A673 (cell line): ENCODE results near the gene OLIG1. TPM values are rescaled to one million over a fixed set of nuclear protein-coding genes. Genes with fewer than 3 reads are reported as not detected.

Experiments
- BruUV-seq: library from RNA; stranded (reverse); fragments of 400-500 nt; replicated peaks from 2 replicates; lab custom pipeline; 2021; lab: Mats Ljungman, UMichigan
- CTCF ChIA-PET: fragments of 300-600 bp; sonication (Branson Sonifier 250); formaldehyde crosslinking; loops from one replicate; lab custom pipeline; 2022; ENCODE audit warnings: antibody characterized with exemption; lab: Charles Lee
- POLR2A ChIA-PET: fragments of 300-600 bp; sonication (Branson Sonifier 250); formaldehyde crosslinking; loops from one replicate; lab custom pipeline; 2022; ENCODE audit warnings: antibody characterized with exemption; ENCODE audit not compliant: low non-redundant PET; lab: Charles Lee
- DNase-seq: peaks from one replicate; pipeline ENCODE4 v3.0.0-alpha.2; 2015; ENCODE audit warnings: low spot score
- H3K27ac ChIP-seq: fragments of 200-600 bp; sonication (generic); 2 replicates; pipeline ENCODE4 v1.5.1; 2016; ENCODE audit warnings: mixed run types, low read depth, mild to moderate bottlenecking, mixed read lengths, antibody characterized with exemption, low read length; ENCODE audit not compliant: poor library complexity, severe bottlenecking
- H3K27me3 ChIP-seq: fragments of 200-600 bp; sonication (generic); replicated peaks from 2 replicates; pipeline ENCODE4 v1.6.1; 2017; ENCODE audit warnings: mixed run types, low read depth, mild to moderate bottlenecking, mixed read lengths, antibody characterized with exemption, low read length; ENCODE audit not compliant: insufficient read depth, poor library complexity
- H3K36me3 ChIP-seq: fragments of 200-600 bp; sonication (generic); 2 replicates; pipeline ENCODE4 v1.6.1; 2016; ENCODE audit warnings: mixed run types, mild to moderate bottlenecking, mixed read lengths, antibody characterized with exemption, low read length; ENCODE audit not compliant: insufficient read depth, poor library complexity, severe bottlenecking
- H3K4me1 ChIP-seq: fragments of 200-600 bp; sonication (generic); 2 replicates; pipeline ENCODE4 v1.6.1; 2017; ENCODE audit warnings: mixed run types, mild to moderate bottlenecking, mixed read lengths, antibody characterized with exemption, low read length; ENCODE audit not compliant: insufficient read depth, poor library complexity, severe bottlenecking
- H3K4me3 ChIP-seq: fragments of 200-600 bp; sonication (generic); 2 replicates; pipeline ENCODE4 v1.5.1; 2016; ENCODE audit warnings: low read depth, mixed run types, mild to moderate bottlenecking, mixed read lengths, low read length; ENCODE audit not compliant: poor library complexity, severe bottlenecking
- H3K9me3 ChIP-seq: fragments of 200-600 bp; sonication (generic); 2 replicates; pipeline ENCODE4 v1.6.1; 2016; ENCODE audit warnings: mixed run types, low read depth, mild to moderate bottlenecking, mixed read lengths, antibody characterized with exemption, low read length; ENCODE audit not compliant: poor library complexity, severe bottlenecking
- CTCF ChIP-seq: fragments of 300-800, 200-600 bp; sonication (generic); conservative IDR thresholded peaks from 2 replicates; pipeline ENCODE4 v1.5.1; 2017; ENCODE audit warnings: low read depth, mild to moderate bottlenecking, antibody characterized with exemption, low read length, moderate library complexity, mixed read lengths
- EZH2 ChIP-seq: fragments of 200-600 bp; sonication (generic); IDR thresholded peaks from 2 replicates; pipeline ENCODE4 v1.6.1; 2017; ENCODE audit warnings: borderline replicate concordance, low read depth, mild to moderate bottlenecking, mixed read lengths, antibody characterized with exemption, low read length; ENCODE audit not compliant: poor library complexity, severe bottlenecking
- intact Hi-C: fragments of 100-400 bp; cut with micrococcal nuclease; formaldehyde crosslinking; loops from one replicate; pipeline ENCODE4 v1.10.0; 2022; ENCODE audit not compliant: unreplicated experiment
- total RNA-seq: library from RNA; stranded (reverse); gene quantifications from 2 replicates; pipeline ENCODE4 v1.2.3, GENCODE V29; 2021

The OLIG1 gene
- total RNA-seq, 1 experiment from 2014 or later: not detected

GRCh38 chr21:33063375-33063883, 6.5 kb upstream of the OLIG1 start:
- H3K36me3 ChIP-seq: no peaks in the 10 kb centered on the region
- BruUV-seq: no TSS peak
- no peaks in the 10 kb centered on the region for H3K4me1 ChIP-seq
- no peak overlapping the region for H3K4me3 ChIP-seq
- CTCF ChIA-PET: interaction anchor here (0.7 kb wide), 1 partner anchor 10 kb away, joined by 9 read pairs; no protein-coding TSS in a partner anchor
- no peak overlapping the region for H3K27ac ChIP-seq
- intact Hi-C loops: no loop called here
- DNase-seq: no peak
- POLR2A ChIA-PET: no interaction called here
- TF ChIP-seq CTCF (no peak), EZH2 (no peak)
- H3K27me3 ChIP-seq: peaks cover 85% of the 10 kb centered on the region
- H3K9me3 ChIP-seq: no peaks in the 10 kb centered on the region

GRCh38 chr21:33063907-33064622, 5.9 kb upstream of the OLIG1 start:
- no peaks in the 10 kb centered on the region for H3K36me3 ChIP-seq
- peaks cover 85% of the 10 kb centered on the region for H3K27me3 ChIP-seq
- intact Hi-C loops: no loop called here
- CTCF ChIA-PET: no interaction called here
- peaks cover 2% of the 10 kb centered on the region for H3K9me3 ChIP-seq
- no peak for TF ChIP-seq EZH2
- TF ChIP-seq CTCF: no peak
- no peak overlapping the region for H3K27ac ChIP-seq
- DNase-seq: no peak
- POLR2A ChIA-PET: no interaction called here
- no peaks in the 10 kb centered on the region for H3K4me1 ChIP-seq
- H3K4me3 ChIP-seq: no peak overlapping the region
- BruUV-seq: no TSS peak

- BruUV-seq: no TSS peak
- peaks cover 85% of the 10 kb centered on the region for H3K27me3 ChIP-seq
- ChIA-PET CTCF (no interaction called here), POLR2A (no interaction called here)
- H3K9me3 ChIP-seq: peaks cover 8% of the 10 kb centered on the region
- H3K27ac ChIP-seq: no peak overlapping the region
- DNase-seq: no peak
- H3K4me3 ChIP-seq: no peak overlapping the region
- TF ChIP-seq CTCF (no peak), EZH2 (peak; percentile 86)
- no peaks in the 10 kb centered on the region for H3K4me1 ChIP-seq
- H3K36me3 ChIP-seq: no peaks in the 10 kb centered on the region
- intact Hi-C loops: no loop called here
These were observed 5.1 kb upstream of the OLIG1 start for GRCh38 chr21:33064623-33065390.
